Measurements from ENCODE around the gene MBD5.

MBD5 gene

DNA sequence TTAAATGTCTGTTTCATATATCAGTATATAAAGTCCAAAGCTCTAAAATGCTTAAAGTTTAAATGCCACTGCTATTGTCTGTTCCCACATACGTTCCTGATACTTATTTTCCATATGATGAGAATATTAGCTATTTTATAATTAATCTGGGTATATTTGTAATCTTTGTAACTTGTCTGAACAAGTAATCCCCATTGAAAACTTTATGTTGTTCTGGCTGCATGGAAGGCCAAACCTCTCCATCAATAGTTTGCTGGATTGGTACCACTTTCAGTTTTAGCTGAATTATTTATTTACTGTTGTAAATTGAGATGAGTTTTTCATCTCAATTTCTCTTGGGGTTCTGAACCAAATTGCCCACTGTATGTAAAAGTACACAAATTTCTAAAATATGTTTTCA is 1.5 kb downstream of the MBD5 start:
- Histone ChIP-seq H3K36me3 (ENCODE audit: low read depth) (peaks cover 11% of the 10 kb centered on the region), H3K4me3 (ENCODE audit: severe bottlenecking) (peak overlapping the region; percentile 70), H3K27ac (ENCODE audit: poor library complexity, severe bottlenecking) (peak overlapping the region; percentile 74), H3K9me3 (ENCODE audit: severe bottlenecking) (no peaks in the 10 kb centered on the region), H3K4me1 (ENCODE audit: insufficient read depth, poor library complexity, severe bottlenecking) (peaks cover 16% of the 10 kb centered on the region), H3K27me3 (ENCODE audit: insufficient read depth, poor library complexity, severe bottlenecking) (no peaks in the 10 kb centered on the region)
- ATAC-seq (ENCODE audit: low read depth): no peak
- TF ChIP-seq, protein P1, sequence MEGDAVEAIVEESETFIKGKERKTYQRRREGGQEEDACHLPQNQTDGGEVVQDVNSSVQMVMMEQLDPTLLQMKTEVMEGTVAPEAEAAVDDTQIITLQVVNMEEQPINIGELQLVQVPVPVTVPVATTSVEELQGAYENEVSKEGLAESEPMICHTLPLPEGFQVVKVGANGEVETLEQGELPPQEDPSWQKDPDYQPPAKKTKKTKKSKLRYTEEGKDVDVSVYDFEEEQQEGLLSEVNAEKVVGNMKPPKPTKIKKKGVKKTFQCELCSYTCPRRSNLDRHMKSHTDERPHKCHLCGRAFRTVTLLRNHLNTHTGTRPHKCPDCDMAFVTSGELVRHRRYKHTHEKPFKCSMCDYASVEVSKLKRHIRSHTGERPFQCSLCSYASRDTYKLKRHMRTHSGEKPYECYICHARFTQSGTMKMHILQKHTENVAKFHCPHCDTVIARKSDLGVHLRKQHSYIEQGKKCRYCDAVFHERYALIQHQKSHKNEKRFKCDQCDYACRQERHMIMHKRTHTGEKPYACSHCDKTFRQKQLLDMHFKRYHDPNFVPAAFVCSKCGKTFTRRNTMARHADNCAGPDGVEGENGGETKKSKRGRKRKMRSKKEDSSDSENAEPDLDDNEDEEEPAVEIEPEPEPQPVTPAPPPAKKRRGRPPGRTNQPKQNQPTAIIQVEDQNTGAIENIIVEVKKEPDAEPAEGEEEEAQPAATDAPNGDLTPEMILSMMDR (IDR thresholded peaks at IDR 0.05; ENCODE audit: poor library complexity, severe bottlenecking): no peak
- no peak for DNase-seq (ENCODE audit: low spot score)

- no peak overlapping the region for H3K4me3 ChIP-seq (ENCODE audit: severe bottlenecking)
- no peaks in the 10 kb centered on the region for H3K27me3 ChIP-seq (ENCODE audit: insufficient read depth, poor library complexity, severe bottlenecking)
- H3K36me3 ChIP-seq (ENCODE audit: low read depth): peaks cover 11% of the 10 kb centered on the region
- ATAC-seq (ENCODE audit: low read depth) (no peak), DNase-seq (ENCODE audit: low spot score) (no peak)
- TF ChIP-seq, protein P1 (IDR thresholded peaks at IDR 0.05; ENCODE audit: poor library complexity, severe bottlenecking): no peak
- H3K4me1 ChIP-seq (ENCODE audit: insufficient read depth, poor library complexity, severe bottlenecking): peaks cover 14% of the 10 kb centered on the region
- H3K9me3 ChIP-seq (ENCODE audit: severe bottlenecking): no peaks in the 10 kb centered on the region
- H3K27ac ChIP-seq (ENCODE audit: poor library complexity, severe bottlenecking): no peak overlapping the region
These were observed 2.0 kb downstream of the MBD5 start for GRCh38 chr2:148022882-148023281.

- no peak overlapping the region for H3K27ac ChIP-seq (ENCODE audit: poor library complexity, severe bottlenecking)
These were observed 3.0 kb downstream of the MBD5 start for GRCh38 chr2:148023861-148024260.

DNA sequence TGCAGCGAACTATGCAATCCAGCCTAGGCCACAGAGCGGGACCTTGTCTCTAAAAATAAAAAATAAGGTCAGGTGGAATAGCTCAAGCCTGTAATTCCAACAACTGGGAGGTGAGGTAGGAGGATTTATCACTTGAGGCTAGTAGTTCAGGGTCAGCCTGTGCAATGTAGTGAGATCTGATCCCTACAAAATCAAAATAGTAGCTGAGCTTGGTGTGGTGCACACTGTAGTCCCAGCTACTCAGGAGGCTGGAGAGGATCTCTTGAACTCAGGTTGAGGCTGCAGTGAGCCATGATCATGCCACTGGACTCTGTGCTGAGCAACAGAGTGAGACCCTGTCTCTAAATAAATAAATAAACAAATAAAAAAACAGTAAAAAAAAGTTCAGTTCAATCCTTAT is 5.7 kb downstream of the MBD5 start:
- TF ChIP-seq, protein P1 (IDR thresholded peaks at IDR 0.05; ENCODE audit: poor library complexity, severe bottlenecking): no peak
- no peak overlapping the region for H3K27ac ChIP-seq (ENCODE audit: poor library complexity, severe bottlenecking)
- H3K9me3 ChIP-seq (ENCODE audit: severe bottlenecking): peaks cover 3% of the 10 kb centered on the region
- H3K4me3 ChIP-seq (ENCODE audit: severe bottlenecking): no peak overlapping the region
- no peaks in the 10 kb centered on the region for H3K27me3 ChIP-seq (ENCODE audit: insufficient read depth, poor library complexity, severe bottlenecking)
- DNase-seq (ENCODE audit: low spot score) (no peak), ATAC-seq (ENCODE audit: low read depth) (no peak)
- peaks cover 8% of the 10 kb centered on the region for H3K4me1 ChIP-seq (ENCODE audit: insufficient read depth, poor library complexity, severe bottlenecking)
- peaks cover 11% of the 10 kb centered on the region for H3K36me3 ChIP-seq (ENCODE audit: low read depth)

More at GRCh38 chr2:148023861-148024260, 3.0 kb downstream of the MBD5 start:
- Histone ChIP-seq H3K9me3 (ENCODE audit: severe bottlenecking) (no peaks in the 10 kb centered on the region), H3K4me1 (ENCODE audit: insufficient read depth, poor library complexity, severe bottlenecking) (peaks cover 8% of the 10 kb centered on the region), H3K4me3 (ENCODE audit: severe bottlenecking) (no peak overlapping the region), H3K27me3 (ENCODE audit: insufficient read depth, poor library complexity, severe bottlenecking) (no peaks in the 10 kb centered on the region), H3K36me3 (ENCODE audit: low read depth) (peaks cover 11% of the 10 kb centered on the region)
- ATAC-seq (ENCODE audit: low read depth): no peak
- DNase-seq (ENCODE audit: low spot score): no peak
- TF ChIP-seq, protein P1 (IDR thresholded peaks at IDR 0.05; ENCODE audit: poor library complexity, severe bottlenecking): no peak

GRCh38 chr2:148027822-148028221 is 6.9 kb downstream of the MBD5 start:
- DNase-seq (ENCODE audit: low spot score) (no peak), ATAC-seq (ENCODE audit: low read depth) (0 out of 3 replicates have a peak, but pooled peaks have one; percentile 46)
- H3K9me3 ChIP-seq (ENCODE audit: severe bottlenecking): peaks cover 3% of the 10 kb centered on the region
- H3K4me3 ChIP-seq (ENCODE audit: severe bottlenecking): no peak overlapping the region
- H3K27ac ChIP-seq (ENCODE audit: poor library complexity, severe bottlenecking): no peak overlapping the region
- H3K36me3 ChIP-seq (ENCODE audit: low read depth): peaks cover 11% of the 10 kb centered on the region
- H3K4me1 ChIP-seq (ENCODE audit: insufficient read depth, poor library complexity, severe bottlenecking): peaks cover 8% of the 10 kb centered on the region
- no peaks in the 10 kb centered on the region for H3K27me3 ChIP-seq (ENCODE audit: insufficient read depth, poor library complexity, severe bottlenecking)
- TF ChIP-seq, protein P1 (IDR thresholded peaks at IDR 0.05; ENCODE audit: poor library complexity, severe bottlenecking): no peak

Data from RWPE2 (cell line).